Cerebellar cortex (tissue), 1 donor: ENCODE data around the gene ZNF430.
"Not testable (repeated sequence)": the region's sequence is repeated elsewhere in the genome, so short reads cannot be mapped to it uniquely, and the experiment has no call there.

ENCODE experiments used
- DNase-seq: peaks from one replicate; pipeline ENCODE4 v3.0.0-alpha.2; 2015; ENCODE audit warnings: low spot score

The ZNF430 gene

GRCh38 chr19:21020298-21021227, at the start of gene ZNF430:
Gene ZNF430, plus strand, starts transcription at chr19:21020657. Its CDS starts 144 bp downstream, at chr19:21020801.
- DNase-seq, result peak; percentile 99

GRCh38 chr19:20992788-20993187, 27.7 kb upstream of the ZNF430 start:
- not testable (repeated sequence) for DNase-seq

- peak; percentile 95 for DNase-seq
These were observed 20.6 kb upstream of the ZNF430 start for GRCh38 chr19:20999731-21000352.

- not testable (repeated sequence) for DNase-seq
These were observed 781 bp downstream of the ZNF430 start for GRCh38 chr19:21021238-21021637.

- no peak for DNase-seq
These were observed 2.5 kb downstream of the ZNF430 start for GRCh38 chr19:21022996-21023395.

- no peak for DNase-seq
These were observed 3.4 kb downstream of the ZNF430 start for GRCh38 chr19:21023901-21024300.

GRCh38 chr19:21028969-21029268, 8.5 kb downstream of the ZNF430 start:
- no peak for DNase-seq

GRCh38 chr19:21045028-21045427, 24.6 kb downstream of the ZNF430 start:
- DNase-seq, result no peak

GRCh38 chr19:21046489-21046888, 26.0 kb downstream of the ZNF430 start:
- DNase-seq, result no peak

GRCh38 chr19:21047716-21048115, 27.3 kb downstream of the ZNF430 start:
- no peak for DNase-seq

GRCh38 chr19:21052902-21053301, 32.4 kb downstream of the ZNF430 start:
- no peak for DNase-seq

- DNase-seq, result no peak
These were observed 44.9 kb downstream of the ZNF430 start for GRCh38 chr19:21065336-21065735.

- DNase-seq, result peak; percentile 97
These were observed 61.8 kb downstream of the ZNF430 start, which contains the start of gene ZNF714 for GRCh38 chr19:21082011-21082975. Gene ZNF714, plus strand, starts transcription at chr19:21082203. Its CDS starts 16,066 bp downstream, at chr19:21098269.

- no peak for DNase-seq
These were observed 63.9 kb downstream of the ZNF430 start for GRCh38 chr19:21084343-21084742.

GRCh38 chr19:21087871-21088270, 67.4 kb downstream of the ZNF430 start:
- no peak for DNase-seq

GRCh38 chr19:21092109-21092508, 71.7 kb downstream of the ZNF430 start:
- DNase-seq, result no peak

- DNase-seq, result no peak
These were observed 74.0 kb downstream of the ZNF430 start for GRCh38 chr19:21094347-21095025.

GRCh38 chr19:21098291-21098690, 77.8 kb downstream of the ZNF430 start:
- DNase-seq, result no peak

- no peak for DNase-seq
These were observed 81.2 kb downstream of the ZNF430 start for GRCh38 chr19:21101521-21102242.

GRCh38 chr19:21109116-21109515, 88.7 kb downstream of the ZNF430 start:
- DNase-seq, result no peak
